NCI-H1417 (cell line): ENCODE measurements around the gene RAPGEF1.

Experiments used
- DNase-seq, 3 experiments: peaks; one replicate each; lab custom pipeline; 2025; lab: John Stamatoyannopoulos, UW

The RAPGEF1 gene

DNA sequence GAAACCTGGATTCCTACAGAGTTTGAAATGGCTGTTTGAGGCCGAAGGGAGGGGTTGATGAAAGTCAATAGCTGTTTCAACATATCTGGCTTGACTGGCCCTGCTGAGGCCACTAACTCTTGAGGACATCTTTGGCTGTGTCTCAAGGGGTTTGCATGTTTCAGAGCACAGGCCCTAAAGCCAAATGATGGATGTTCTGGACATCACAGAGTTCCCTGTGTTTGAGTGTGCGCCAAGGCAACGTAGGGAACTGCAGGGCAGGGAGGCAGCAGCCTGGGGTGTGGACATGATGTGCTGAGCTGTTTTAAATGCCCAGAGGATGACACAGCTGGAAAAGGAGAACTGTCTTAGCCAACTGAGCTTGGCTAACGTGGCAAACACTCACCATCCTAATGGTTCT is 89.6 kb downstream of the RAPGEF1 start:
- DNase-seq, result no peak

DNA sequence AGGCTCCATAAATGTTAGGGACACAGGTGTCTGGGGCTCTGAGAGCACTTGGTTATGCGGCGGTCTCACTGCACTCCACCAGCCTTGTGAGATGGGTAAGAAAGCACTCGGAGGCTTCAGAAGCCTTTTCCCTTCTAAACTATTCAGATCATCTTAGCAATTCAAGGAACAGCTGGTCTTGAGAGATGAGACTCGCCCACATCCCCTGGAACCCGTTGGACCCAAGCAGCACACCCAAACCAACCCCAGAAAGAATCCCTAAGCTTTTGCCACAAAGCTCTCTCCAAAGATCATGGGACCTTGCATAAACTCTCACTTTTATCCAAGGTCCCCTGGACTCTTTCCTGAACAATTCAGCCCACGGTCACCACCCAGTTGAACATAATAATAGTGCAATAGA is 90.2 kb downstream of the RAPGEF1 start:
- DNase-seq, result no peak

DNA sequence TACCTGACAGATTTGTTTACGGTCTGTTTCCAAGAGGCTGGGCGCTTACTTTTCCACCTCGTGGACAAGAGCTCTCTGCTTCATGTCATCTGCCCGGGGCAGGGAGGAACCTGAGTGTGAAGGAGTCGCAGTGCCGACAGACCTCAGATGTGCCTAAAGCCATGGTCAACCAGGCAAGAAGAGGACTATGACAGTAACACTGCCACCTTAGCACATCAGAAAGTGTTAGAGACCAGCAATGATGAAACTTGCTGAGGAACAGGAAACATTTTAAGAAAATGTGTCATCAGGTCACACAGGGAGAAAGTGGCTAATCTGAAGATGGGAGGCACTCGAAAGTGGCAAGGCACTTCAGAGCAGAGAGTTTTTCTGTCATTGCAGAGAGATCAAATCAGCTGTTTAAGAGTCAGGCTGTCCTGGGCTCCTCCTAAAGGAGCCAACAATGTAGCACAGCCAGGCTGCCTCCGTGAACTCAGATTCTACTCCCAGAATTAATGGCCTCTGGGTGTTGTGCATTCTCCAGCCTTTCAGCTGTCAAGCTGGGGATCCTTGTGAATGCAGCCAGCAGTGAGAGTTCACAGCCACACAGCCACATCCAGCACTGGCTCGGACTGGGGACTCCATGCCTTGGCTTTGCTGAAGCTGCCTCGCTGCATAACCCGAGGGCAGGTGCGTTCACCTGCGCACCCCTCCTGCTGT is 94.6 kb downstream of the RAPGEF1 start:
- DNase-seq, result peak; percentile 50 to 89 (median 83)

DNA sequence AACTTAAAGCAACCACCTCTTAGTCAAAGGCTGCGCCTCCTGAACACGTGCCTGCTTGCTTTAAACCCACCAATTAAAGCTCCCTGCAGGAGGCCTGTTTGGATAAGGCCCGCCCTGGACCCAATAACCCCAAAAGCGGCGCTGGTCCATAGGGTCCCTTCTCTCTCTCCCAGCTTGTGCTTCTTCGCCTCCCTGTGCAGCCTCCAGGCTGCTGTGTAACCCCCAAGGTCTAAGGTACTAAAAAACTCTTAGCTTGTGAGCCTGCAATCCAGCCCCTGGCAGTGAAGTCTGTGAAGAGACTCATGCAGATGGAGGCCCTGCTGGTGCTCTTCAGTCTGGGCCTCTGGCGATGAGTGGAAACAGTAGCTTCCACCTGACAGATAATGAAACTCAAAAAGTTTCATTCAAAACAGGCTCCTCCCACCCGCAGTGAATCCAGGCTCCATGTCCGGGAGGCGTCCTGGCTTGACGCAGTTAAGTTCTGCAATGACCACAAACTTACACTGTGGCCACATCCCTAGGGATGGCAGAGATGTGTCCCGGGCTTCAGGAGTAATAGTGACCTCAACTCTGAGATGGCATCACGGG is 97.3 kb downstream of the RAPGEF1 start:
- no peak for DNase-seq

DNA sequence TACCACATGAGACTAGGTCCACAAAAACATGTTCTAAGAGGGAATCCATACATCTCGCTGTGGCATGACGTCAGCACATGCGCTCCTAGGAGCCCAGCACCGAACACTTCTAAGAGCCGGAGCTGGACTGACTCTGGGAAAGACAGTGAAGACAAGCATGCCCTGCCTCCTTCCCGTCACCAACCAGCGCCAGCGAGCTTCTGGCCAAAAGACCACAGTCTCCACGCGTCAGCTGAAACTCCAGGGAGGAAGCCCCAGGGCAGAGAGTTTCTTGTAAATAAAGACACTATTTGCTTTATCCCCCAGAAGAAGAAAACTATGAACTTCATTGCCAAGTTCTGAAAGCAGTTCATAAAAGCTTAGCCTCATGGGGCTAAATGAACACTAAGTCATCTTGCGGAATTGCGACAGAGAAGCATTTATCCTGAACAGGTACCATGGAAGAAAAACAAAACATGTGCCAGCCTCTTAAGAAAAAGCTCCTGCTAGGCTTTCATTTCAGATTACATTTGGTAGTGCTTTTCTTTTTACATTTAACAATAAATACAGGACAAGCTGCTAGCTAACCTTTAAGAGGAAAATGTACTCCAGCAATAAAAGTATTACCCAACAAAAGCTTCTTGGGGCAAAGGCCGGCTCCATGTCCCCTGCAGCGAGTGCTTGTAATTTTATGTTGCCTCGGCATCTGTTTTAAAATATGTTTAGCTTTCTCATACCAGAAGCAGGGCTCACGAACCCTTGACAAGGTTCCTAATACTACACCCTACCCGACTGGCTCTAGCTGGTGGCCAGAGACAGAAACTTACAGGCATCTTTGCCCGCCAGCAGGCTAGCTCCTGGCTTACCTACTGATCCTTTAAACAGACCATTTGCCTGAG is 98.0 kb downstream of the RAPGEF1 start:
- DNase-seq, result peak in 2 of 3 experiments; percentile 29 to 53

DNA sequence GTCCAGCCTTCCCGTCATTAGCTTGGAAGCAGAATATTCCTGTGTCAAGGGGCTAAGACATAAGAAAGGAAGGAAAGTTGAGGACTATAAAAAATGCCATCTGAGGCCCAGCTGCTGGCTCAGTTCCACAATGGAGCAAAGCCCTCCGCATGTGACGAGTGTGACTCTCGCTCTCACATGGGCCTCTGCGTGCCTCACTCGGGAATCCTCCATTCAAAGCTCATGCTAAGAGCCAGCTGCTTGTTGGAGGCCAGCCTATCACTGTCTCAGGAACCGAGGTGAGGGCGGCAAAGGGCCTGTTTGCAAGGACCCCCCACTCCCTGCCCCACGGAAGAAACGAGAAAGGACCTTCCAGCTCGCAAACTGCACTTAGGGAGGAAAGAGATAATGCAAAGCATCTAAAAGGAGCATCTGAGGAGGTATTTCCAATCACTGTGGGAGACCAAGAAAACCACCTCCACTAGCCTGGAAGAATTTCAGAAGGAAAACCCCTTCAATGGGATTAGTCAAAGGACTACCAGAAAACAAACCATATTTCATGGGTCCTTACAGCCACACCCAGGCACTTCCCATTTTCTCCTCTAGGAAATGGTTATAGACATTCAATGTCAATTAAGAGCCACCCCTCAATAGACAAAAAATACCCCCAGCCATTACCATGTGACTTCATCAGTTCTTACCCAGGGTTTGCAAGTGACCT is 99.3 kb downstream of the RAPGEF1 start:
- DNase-seq, result no peak

DNA sequence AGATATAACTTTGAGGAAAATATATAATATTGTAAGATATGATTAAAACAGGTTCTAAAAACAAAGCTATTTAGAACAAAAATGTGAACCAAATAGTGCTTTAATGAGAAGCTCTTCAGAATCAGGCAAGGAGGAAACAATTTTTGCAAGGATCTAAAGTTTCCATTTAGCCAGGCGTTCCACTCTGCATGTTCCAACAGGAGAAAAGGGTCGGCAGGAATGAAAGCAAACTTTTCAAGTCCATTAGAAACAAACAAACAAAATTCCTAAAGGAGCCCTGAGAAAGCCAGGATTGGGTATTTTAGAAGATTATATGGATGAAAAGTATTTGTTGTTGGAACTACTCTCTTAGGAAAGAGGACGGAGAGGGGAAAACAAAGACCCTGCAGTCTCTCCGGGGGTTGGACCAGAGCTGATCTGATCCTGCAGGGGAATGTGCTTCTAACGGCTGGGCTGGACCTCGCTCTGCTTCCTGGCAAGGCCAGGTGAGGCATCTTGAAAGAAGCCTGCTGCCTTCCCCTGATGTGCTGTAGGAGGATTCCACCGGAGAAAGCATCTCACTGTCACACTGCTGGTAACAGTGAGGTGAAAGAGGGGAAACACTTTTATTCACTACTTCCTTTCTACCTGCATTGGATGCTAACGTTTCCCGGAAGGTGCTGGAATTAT is 100.0 kb downstream of the RAPGEF1 start:
- DNase-seq, result no peak

DNA sequence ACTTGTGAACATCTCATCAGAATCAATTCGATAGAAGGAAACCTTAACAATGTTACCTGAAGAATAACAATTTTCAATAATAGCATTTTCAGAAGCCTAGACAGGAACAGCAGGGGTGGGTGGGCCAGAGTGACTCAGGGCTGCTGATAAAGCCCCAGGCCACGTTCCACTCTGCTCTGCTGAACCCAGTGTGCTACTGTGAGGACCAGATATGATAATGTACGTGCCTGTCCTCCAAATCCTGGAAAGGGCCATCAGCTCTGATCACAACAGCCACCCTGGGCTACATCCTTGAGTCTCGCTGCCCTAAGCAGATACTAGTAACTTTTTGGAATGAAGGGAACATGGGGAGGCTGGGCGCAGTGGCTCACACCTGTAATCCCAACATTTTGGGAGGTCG is 103.3 kb downstream of the RAPGEF1 start:
- DNase-seq, result no peak

DNA sequence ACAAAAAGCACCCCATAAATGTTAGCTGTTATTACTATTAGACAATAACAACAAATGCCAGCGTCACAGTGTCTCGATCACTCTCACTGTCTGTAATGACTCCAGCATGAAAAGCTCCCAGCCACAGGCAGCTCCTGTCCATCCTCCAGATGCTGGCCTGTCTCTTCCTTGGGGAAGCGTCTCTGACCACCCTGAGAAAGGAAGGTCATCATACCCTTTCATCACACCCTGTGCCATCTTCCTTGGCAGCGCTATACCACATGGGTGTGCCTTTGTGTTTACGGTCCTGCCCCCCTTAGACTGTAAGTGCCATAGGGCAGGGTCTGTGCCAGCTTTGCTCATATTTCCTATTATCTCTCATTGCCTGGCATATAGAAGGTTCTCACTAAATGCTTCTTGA is 104.0 kb downstream of the RAPGEF1 start:
- no peak for DNase-seq

DNA sequence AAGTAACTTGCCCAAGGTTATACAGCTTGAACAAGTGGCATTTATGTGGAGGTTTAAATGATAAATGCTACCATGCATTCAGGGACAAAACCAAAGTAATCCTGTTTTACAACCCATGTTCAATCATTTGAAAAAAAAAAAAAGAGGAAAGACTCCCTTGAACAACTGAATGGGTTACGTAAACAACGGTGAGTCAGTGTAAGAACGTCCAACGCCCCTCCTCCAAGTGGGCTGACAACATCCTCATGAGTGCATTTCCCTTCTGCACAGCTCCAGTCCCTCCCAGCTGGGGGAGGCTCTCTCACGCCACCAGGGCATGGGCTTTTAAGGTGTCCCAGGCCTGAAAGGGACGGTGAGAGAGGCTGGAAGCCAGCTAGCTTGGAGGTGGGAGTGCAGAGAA is 104.6 kb downstream of the RAPGEF1 start:
- peak in 2 of 3 experiments; percentile 4 to 36 for DNase-seq

DNA sequence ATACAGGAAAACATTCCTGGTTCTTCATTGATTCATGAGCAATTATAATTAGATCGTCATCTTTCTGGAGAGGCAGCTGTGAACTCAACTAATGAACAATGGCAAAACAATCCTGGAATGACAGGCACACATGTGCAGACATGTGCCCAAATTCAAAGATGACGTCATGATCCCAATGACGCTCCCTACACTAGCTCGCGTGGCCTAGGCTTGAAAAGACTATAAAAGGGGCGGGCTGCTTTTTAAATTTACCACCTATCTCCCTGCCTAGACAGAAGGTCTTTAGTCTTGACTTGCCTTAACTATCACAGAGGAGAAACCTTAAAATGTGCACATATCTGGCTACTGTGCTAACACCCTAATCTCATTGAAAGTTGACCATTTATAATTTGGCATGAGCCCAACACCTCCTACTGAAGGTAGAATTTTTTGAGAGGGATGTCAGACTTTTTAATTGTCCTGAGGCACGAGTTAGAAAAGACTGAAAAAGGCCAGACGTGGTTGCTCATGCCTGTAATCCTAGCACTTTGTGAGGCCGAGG is 106.3 kb downstream of the RAPGEF1 start:
- DNase-seq, result peak in 2 of 3 experiments; percentile 9 to 31

DNA sequence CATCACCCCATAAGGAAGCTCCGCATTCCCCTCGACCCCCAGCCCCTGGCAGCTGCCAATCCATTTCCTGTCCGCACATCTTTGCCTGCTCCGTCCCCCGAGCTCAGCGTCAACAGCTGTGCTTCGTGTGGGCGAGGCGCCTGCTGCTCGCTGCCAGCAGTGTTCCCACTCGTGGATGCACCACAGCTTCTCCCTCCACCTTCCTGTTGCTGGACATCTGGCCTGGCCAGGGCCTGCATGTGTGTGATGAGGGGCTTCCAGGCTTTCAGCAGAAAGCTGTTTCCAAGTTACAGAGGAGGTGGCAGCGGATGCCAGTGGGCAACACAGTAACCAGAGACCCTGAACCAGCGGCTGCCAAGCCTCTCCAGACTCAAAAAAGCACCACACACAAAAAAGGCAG is 108.6 kb downstream of the RAPGEF1 start:
- DNase-seq, result no peak

DNA sequence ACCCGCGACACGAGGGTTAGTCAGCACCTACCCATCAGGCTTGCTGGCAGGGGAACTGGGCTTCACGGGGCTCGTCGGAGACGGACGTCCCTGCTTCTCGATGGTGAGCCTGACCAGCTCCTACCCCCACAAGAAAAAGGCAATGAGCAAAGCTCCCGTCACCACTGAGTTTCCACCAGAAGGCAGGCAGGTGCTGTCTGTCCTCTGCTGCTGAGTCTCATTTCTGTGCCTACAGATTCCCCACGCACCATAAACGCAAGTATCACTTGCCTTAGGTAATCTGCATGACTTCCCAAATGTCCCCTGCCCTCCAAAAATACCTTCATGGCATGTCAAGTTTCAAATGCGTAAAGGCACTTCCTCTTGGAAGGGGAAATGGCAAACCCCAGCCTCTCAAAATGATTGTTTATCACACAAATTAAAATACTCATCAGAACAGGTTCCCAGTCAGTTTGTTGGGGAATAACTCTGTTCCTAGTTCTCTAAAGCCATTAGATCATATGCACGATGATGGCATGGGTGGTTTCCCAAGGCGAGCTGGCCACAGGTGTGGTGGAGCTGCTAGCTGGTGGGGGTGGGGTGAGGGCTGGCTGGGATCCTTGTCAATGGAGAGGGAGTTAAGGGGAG is 109.6 kb downstream of the RAPGEF1 start:
- DNase-seq, result no peak

DNA sequence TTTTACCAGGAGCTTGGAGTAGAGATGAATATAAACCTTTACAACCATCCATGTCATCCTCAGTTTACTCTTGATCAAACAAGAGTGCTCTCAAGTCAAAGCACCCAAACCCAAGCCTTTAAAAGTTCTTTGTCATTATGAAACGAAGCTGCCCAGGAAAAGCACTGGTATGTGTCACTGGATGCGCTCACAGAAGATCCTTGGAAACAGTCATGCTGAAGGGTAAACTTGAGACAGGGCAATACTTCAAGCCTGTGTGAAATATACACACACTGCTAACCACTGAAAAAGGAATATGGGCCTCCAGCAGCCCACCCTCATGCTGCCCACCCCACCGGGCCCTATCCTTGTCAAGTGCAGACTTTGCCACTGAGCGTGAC is 110.1 kb downstream of the RAPGEF1 start:
- no peak for DNase-seq

DNA sequence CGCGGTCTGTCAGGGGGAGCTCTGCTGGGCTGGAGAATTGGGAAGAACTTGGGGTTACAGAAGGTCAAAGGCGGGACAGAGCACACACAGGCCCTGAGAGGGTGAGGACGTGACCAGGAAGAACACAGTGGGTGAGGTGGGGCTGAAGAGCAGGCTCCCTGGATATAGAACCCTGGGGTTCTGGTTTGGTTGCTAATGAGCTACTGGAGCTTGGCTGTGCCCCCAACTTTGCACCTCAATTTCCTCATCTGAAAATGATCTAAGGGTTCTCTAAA is 110.7 kb downstream of the RAPGEF1 start:
- no peak for DNase-seq

DNA sequence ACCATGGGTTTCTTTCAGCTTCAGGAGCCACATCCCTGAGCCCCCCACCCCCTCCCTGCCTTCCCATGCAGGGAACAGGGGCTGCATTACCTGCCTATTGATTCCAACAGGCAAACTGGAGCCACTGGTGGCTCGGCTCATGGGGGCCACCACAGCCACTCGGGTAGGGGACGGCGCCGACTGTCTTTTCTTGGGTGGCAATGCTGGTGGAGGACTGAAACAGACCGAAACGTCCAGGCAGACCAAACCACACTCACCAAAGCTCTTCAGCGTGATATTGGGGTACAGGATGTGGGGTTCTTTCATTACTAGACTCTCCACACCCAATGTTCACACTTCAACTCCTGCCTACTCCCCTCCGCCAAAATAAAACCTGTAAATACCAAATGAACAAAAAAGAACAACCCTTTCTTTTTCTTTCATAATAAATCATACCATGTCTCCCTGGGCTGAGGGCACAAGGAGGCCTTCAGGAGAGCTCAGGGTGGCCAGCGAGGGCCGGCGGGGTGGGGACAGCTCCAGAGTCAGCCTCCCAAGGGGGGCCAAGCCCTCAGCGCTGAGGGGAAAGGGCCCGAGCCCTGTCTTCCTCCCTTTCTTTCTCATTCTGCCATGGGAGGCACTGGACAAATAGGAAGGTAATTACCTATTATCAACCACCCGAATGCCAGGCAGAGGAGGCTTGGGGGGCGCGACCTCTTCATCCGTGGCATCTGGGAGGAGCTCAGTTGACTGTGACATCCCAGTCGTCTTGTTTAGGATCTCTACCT is 111.2 kb downstream of the RAPGEF1 start:
- DNase-seq, result no peak

DNA sequence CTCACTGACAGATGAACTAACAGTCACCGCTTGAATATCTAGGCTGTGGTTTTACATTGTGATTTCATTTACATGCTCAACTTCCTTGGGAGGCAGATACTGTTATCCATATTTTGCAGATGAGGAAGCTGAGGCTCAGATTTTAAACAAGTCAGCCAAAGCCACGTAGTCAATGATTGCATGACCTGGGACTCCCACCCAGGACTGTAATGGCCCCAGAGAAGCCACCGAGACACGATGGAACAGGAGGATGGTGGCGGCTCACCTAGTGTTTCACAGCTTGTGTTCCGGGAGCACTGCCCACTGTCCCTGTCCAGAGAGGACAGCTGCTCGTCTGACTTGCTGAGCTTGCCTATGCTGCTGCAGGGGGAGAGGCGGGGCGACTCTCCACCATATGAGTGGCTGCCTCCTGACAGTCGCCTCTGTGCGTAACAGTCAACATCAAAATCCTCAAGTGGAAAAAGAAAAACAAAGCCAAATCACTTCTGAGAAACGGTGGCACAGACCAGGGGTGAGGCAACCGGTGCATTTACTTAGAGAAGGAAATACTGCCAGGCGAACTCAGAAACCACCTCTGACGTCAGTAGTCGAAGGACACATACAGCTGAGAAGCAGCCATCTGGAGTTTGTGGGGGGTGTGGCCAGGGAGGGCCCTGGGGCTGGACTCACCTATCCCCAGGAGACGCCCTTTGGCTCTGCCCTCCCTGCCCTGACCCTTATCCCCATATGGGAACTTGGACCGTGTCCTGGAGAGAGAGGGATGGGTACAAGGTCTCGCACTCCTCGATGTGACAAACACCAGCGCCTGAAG is 112.0 kb downstream of the RAPGEF1 start:
- peak in 2 of 3 experiments; percentile 40 to 58 for DNase-seq

DNA sequence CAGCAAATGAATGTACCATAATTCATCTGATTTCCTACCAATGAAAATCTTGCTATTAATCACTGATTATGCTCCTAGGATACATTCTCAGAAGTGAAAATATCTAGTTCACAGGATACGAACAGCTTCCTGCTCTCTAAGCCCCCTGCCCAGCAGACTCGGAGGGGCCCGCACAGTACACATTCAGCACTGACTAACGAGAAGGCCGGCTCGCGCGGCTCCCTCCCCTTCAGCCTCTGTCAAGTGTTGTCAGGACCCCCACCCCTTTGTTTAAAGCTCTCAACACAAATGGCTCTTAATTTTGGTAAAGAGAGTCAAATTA is 112.6 kb downstream of the RAPGEF1 start:
- DNase-seq, result peak in 1 of 3 experiments; percentile 40

DNA sequence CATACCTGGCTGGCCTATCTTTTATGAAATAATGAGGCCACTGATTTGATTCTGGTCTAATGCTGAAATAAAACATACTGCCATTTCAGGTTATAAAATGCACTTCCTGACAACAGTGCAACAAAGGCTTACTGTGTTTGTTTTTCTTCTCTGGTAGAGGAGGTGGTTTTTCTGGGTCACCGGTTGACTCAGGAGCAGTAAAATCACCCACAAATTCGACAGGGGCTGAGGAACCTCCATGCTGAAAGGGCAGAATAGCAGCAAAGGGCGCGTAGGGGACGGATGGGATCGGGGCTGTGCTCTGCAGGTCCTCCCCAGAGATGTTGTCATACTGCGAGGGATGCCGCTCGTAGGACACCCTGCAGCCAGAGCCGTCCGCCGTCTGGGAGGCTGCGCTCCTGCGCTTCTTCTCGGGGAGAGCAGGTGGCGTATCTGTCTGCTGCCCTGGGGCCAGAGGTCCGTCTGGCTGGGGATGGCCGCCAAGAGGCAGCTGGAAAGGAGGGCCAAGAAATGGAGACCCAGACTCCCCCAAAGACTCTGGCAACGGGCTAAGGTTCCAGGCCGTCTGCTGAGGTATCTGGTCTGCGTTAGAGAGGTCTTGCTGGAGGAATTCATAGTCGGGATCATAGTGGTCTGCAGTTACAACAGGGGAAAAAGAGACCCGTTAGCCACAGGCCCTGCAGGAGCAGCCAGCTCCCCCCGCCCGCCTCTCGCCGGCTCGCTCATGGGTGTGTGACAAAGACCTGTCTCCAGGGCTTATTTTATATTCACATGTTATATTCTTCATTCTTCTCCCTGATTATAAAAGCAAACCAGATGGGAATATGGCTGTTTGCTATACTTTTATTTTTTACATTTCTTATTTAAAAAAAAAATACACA is 113.8 kb downstream of the RAPGEF1 start:
- DNase-seq, result no peak
